Tibial artery (tissue), 4 donors: Measurements from ENCODE around the gene C12orf57.

ENCODE experiments used
- DNase-seq, 2 donors: peaks; one replicate each; pipeline ENCODE4 v3.0.0-alpha.2; 2019
- H3K27ac ChIP-seq, 2 donors: fragments of 200-600 bp; sonication (generic) in 1 of 2; 1 replicate in 1 of 2; 2 replicates in 1 of 2; pipeline ENCODE4 v1.5.1; 2018 to 2019; ENCODE audit warnings: mild to moderate bottlenecking in 1 of 2
- H3K27me3 ChIP-seq, 2 donors: fragments of 200-600 bp; sonication (generic) in 1 of 2; one replicate each; pipeline versions ENCODE4 v1.5.1 to v1.6.0; 2016 to 2019
- H3K36me3 ChIP-seq, 3 donors: fragments of 200-600 bp; sonication (generic) in 2 of 3; one replicate each; pipeline ENCODE4 v1.5.1; 2016 to 2019; ENCODE audit warnings: mild to moderate bottlenecking in 2 of 3
- H3K4me1 ChIP-seq, 4 donors: fragments of 200-600 bp; sonication (generic) in 2 of 4; 1 replicate in 3 of 4; 2 replicates in 1 of 4; pipeline ENCODE4 v1.5.1; 2016 to 2019
- H3K4me3 ChIP-seq, 2 donors: fragments of 200-600 bp; sonication (generic) in 1 of 2; 1 replicate in 1 of 2; 2 replicates in 1 of 2; pipeline ENCODE4 v1.5.1; 2018 to 2019; ENCODE audit warnings: mild to moderate bottlenecking in 2 of 2
- H3K9me3 ChIP-seq, 3 donors: fragments of 200-600 bp; sonication (generic) in 1 of 3; one replicate each; pipeline ENCODE4 v1.5.1; 2016 to 2019
- CTCF ChIP-seq, 2 experiments: fragments of 200-600 bp in 1 of 2; fragments of 450-650 bp in 1 of 2; IDR thresholded peaks; one replicate each; pipeline ENCODE4 v1.5.1; 2017 to 2019; ENCODE audit warnings: antibody characterized with exemption in 2 of 2, mild to moderate bottlenecking in 1 of 2, moderate library complexity in 1 of 2
- intact Hi-C: fragments of 100-400 bp; cut with DNase I; formaldehyde crosslinking; loops from one replicate; pipeline ENCODE4 v1.15.0; 2023; ENCODE audit warnings: low total_unique reads

Gene C12orf57

GRCh38 chr12:6934110-6934509 is 9.7 kb upstream of the C12orf57 start:
- peaks cover 0 to 82% (median 66%) of the 10 kb centered on the region in 4 donors for H3K4me1 ChIP-seq
- peak overlapping the region; percentile 47 to 99 for H3K27ac ChIP-seq
- no peak for DNase-seq
- H3K4me3 ChIP-seq = no peak overlapping the region
- H3K9me3 ChIP-seq = no peaks in the 10 kb centered on the region
- TF ChIP-seq CTCF (IDR thresholded peaks at IDR 0.05) = no peak
- intact Hi-C loops = no loop called here
- peaks cover 11 to 37% (median 12%) of the 10 kb centered on the region in 3 donors for H3K36me3 ChIP-seq
- no peaks in the 10 kb centered on the region for H3K27me3 ChIP-seq

GRCh38 chr12:6935371-6936193 is 8.2 kb upstream of the C12orf57 start:
- no peaks in the 10 kb centered on the region for H3K9me3 ChIP-seq
- intact Hi-C loops = no loop called here
- no peak for DNase-seq
- peaks cover 0 to 77% (median 56%) of the 10 kb centered on the region in 4 donors for H3K4me1 ChIP-seq
- peaks cover 12 to 49% (median 13%) of the 10 kb centered on the region in 3 donors for H3K36me3 ChIP-seq
- H3K4me3 ChIP-seq = no peak overlapping the region
- no peaks in the 10 kb centered on the region for H3K27me3 ChIP-seq
- peak overlapping the region; percentile 47 to 99 for H3K27ac ChIP-seq
- no peak for TF ChIP-seq CTCF (IDR thresholded peaks at IDR 0.05)

GRCh38 chr12:6936194-6936635 is 7.6 kb upstream of the C12orf57 start:
- Histone ChIP-seq H3K9me3 (no peaks in the 10 kb centered on the region), H3K36me3 (peaks cover 15 to 56% (median 20%) of the 10 kb centered on the region in 3 donors), H3K27ac (peak overlapping the region; percentile 91 to 99), H3K27me3 (no peaks in the 10 kb centered on the region), H3K4me3 (no peak overlapping the region), H3K4me1 (peaks cover 0 to 74% (median 55%) of the 10 kb centered on the region in 4 donors)
- intact Hi-C loops = no loop called here
- no peak for DNase-seq
- TF ChIP-seq CTCF (IDR thresholded peaks at IDR 0.05) = no peak

GRCh38 chr12:6936636-6937480 is 7.0 kb upstream of the C12orf57 start:
- H3K27ac ChIP-seq = peak overlapping the region; percentile 91 to 99
- H3K9me3 ChIP-seq = no peaks in the 10 kb centered on the region
- H3K4me1 ChIP-seq = peaks cover 0 to 75% (median 50%) of the 10 kb centered on the region in 4 donors
- intact Hi-C loops = no loop called here
- DNase-seq = no peak
- H3K36me3 ChIP-seq = peaks cover 21 to 62% (median 26%) of the 10 kb centered on the region in 3 donors
- peak overlapping the region; percentile 61 to 72 for H3K4me3 ChIP-seq
- TF ChIP-seq CTCF (IDR thresholded peaks at IDR 0.05) = no peak
- H3K27me3 ChIP-seq = no peaks in the 10 kb centered on the region

- Histone ChIP-seq H3K27ac (peak overlapping the region; percentile 91 to 99), H3K4me3 (peak overlapping the region; percentile 61 to 72), H3K36me3 (peaks cover 21 to 64% (median 26%) of the 10 kb centered on the region in 3 donors), H3K4me1 (peaks cover 0 to 74% (median 47%) of the 10 kb centered on the region in 4 donors), H3K27me3 (no peaks in the 10 kb centered on the region), H3K9me3 (no peaks in the 10 kb centered on the region)
- DNase-seq = peak; percentile 90 to 96
- intact Hi-C loops = loop anchor here (2.0 kb wide), 1 partner anchor 13 kb away; no protein-coding TSS in a partner anchor
- TF ChIP-seq CTCF (IDR thresholded peaks at IDR 0.05) = peak; percentile 97 to 98
These were observed 6.1 kb upstream of the C12orf57 start for GRCh38 chr12:6937481-6938352.
